IMR-90 (cell line): ENCODE data around the gene GNE.
"Not testable (repeated sequence)": the region's sequence is repeated elsewhere in the genome, so short reads cannot be mapped to it uniquely, and the experiment has no call there.

ENCODE experiments used
- BHLHE40 ChIP-seq: fragments of 150-350 bp; IDR thresholded peaks from 2 replicates; pipeline ENCODE4 v1.6.1; 2016; ENCODE audit warnings: mild to moderate bottlenecking, low read depth, low read length
- CEBPB ChIP-seq: IDR thresholded peaks from 2 replicates; pipeline ENCODE4 v1.6.1; 2012; ENCODE audit warnings: low read depth, low read length, improper control_type of control experiment
- CHD1 ChIP-seq: IDR thresholded peaks from 2 replicates; pipeline ENCODE4 v1.6.1; 2012; ENCODE audit warnings: low read depth, low read length, improper control_type of control experiment
- CTCF ChIP-seq: conservative IDR thresholded peaks from 2 replicates; pipeline ENCODE4 v1.5.1; 2012; ENCODE audit warnings: mild to moderate bottlenecking, low read depth, low read length, improper control_type of control experiment
- FOS ChIP-seq: fragments of 150-350 bp; IDR thresholded peaks from 2 replicates; pipeline ENCODE4 v1.6.1; 2016; ENCODE audit warnings: low read depth, low read length
- MAZ ChIP-seq: IDR thresholded peaks from 2 replicates; pipeline ENCODE4 v1.6.1; 2012; ENCODE audit warnings: low read depth, mild to moderate bottlenecking, low read length, improper control_type of control experiment, moderate library complexity, borderline replicate concordance
- MXI1 ChIP-seq: IDR thresholded peaks from 2 replicates; pipeline ENCODE4 v1.6.1; 2012; ENCODE audit warnings: low read depth, mild to moderate bottlenecking, low read length, moderate library complexity, borderline replicate concordance
- NFE2L2 ChIP-seq: fragments of 150-350 bp; IDR thresholded peaks from 2 replicates; pipeline ENCODE4 v1.6.1; 2016; ENCODE audit warnings: low read depth, mild to moderate bottlenecking, low read length
- POLR2A ChIP-seq: IDR thresholded peaks from 2 replicates; pipeline ENCODE4 v1.6.1; 2012; ENCODE audit warnings: mild to moderate bottlenecking, low read depth, low read length
- RAD21 ChIP-seq: IDR thresholded peaks from 2 replicates; pipeline ENCODE4 v1.6.1; 2012; ENCODE audit warnings: low read length, improper control_type of control experiment
- RCOR1 ChIP-seq: IDR thresholded peaks from 2 replicates; pipeline ENCODE4 v1.6.1; 2012; ENCODE audit warnings: mild to moderate bottlenecking, low read length, improper control_type of control experiment; ENCODE audit not compliant: insufficient replicate concordance
- RFX5 ChIP-seq: IDR thresholded peaks from 2 replicates; pipeline ENCODE4 v1.8.0; 2012; ENCODE audit warnings: low read depth, mild to moderate bottlenecking, low read length, moderate library complexity
- SMC3 ChIP-seq: fragments of 150-350 bp; IDR thresholded peaks from 2 replicates; pipeline ENCODE4 v1.6.1; 2016; ENCODE audit warnings: low read depth, mild to moderate bottlenecking, antibody characterized with exemption, low read length, moderate library complexity
- USF2 ChIP-seq: fragments of 150-350 bp; IDR thresholded peaks from 2 replicates; pipeline ENCODE4 v1.6.1; 2017; ENCODE audit warnings: mild to moderate bottlenecking, antibody characterized with exemption, low read length, low read depth

- TF ChIP-seq FOS, CTCF, POLR2A, RAD21, BHLHE40, CHD1, MXI1, SMC3, CEBPB, NFE2L2, MAZ, RFX5, USF2, RCOR1: not testable (repeated sequence)
Observed at GRCh38 chr9:36273354-36273753, 15.1 kb upstream of the GNE start.
